ENCODE results near the gene ATAT1.

DNA sequence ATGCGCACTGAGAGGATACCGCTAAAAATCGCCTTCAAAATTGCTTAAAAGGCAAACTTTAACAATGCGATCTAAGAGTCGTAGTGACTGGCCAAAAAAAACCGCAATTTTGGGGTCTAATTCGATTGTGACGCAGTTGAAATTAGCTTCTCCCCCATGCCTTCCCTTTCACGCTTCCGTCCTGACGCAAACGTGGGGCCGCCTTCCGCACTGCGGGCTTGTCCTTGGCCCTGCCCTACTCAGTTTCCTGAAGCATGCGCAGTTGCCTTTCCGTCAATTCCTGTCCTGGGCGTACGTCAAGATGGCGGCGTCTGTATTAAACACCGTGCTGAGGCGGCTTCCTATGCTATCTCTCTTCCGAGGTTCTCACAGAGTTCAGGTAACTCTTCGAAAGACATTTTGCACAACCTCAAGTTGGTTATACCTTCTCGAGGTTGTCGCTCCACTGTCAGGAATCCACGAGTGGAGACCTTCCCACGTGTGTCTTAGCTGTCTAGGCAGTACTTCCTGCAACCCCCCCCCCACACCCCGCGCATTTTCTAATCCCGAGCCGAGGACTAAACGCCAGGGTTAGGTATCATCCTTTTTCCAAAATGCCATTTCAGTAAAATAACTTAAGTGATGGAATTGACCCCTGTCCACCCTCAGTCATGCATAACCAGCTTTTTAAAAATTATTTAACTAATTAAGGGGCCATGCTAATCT is 9.0 kb upstream of the ATAT1 start, which contains the start of gene MRPS18B:
- TF ChIP-seq, protein P1, sequence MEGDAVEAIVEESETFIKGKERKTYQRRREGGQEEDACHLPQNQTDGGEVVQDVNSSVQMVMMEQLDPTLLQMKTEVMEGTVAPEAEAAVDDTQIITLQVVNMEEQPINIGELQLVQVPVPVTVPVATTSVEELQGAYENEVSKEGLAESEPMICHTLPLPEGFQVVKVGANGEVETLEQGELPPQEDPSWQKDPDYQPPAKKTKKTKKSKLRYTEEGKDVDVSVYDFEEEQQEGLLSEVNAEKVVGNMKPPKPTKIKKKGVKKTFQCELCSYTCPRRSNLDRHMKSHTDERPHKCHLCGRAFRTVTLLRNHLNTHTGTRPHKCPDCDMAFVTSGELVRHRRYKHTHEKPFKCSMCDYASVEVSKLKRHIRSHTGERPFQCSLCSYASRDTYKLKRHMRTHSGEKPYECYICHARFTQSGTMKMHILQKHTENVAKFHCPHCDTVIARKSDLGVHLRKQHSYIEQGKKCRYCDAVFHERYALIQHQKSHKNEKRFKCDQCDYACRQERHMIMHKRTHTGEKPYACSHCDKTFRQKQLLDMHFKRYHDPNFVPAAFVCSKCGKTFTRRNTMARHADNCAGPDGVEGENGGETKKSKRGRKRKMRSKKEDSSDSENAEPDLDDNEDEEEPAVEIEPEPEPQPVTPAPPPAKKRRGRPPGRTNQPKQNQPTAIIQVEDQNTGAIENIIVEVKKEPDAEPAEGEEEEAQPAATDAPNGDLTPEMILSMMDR (IDR thresholded peaks at IDR 0.05), result no peak
- peak in 1 of 2 donors; percentile 73 for TF ChIP-seq POLR2A (IDR thresholded peaks at IDR 0.05)
